ENCODE results near the gene TMEM38A.
"Not testable (repeated sequence)": the region's sequence is repeated elsewhere in the genome, so short reads cannot be mapped to it uniquely, and the experiment has no call there.

The TMEM38A gene

GRCh38 chr19:16679811-16680210 is 18.9 kb downstream of the TMEM38A start:
- no peak for DNase-seq

- no peak for DNase-seq
Measured at GRCh38 chr19:16682539-16682938, 21.6 kb downstream of the TMEM38A start.

GRCh38 chr19:16684216-16684615 is 23.3 kb downstream of the TMEM38A start:
- no peak for DNase-seq

GRCh38 chr19:16688084-16688483 is 27.1 kb downstream of the TMEM38A start:
- no peak for DNase-seq

GRCh38 chr19:16698914-16699313 is 38.0 kb downstream of the TMEM38A start:
- DNase-seq: no peak

GRCh38 chr19:16702123-16702522 is 41.2 kb downstream of the TMEM38A start:
- no peak for DNase-seq

GRCh38 chr19:16703677-16704076 is 42.7 kb downstream of the TMEM38A start:
- DNase-seq: no peak

GRCh38 chr19:16710870-16711269 is 49.9 kb downstream of the TMEM38A start:
- not testable (repeated sequence) for DNase-seq

GRCh38 chr19:16712295-16712694 is 51.4 kb downstream of the TMEM38A start:
- not testable (repeated sequence) for DNase-seq

- DNase-seq: peak; percentile 58
Measured at GRCh38 chr19:16714702-16715287, 53.9 kb downstream of the TMEM38A start.

- DNase-seq: no peak
Measured at GRCh38 chr19:16715611-16716010, 54.7 kb downstream of the TMEM38A start.

- no peak for DNase-seq
Measured at GRCh38 chr19:16721051-16721450, 60.1 kb downstream of the TMEM38A start.

- no peak for DNase-seq
Measured at GRCh38 chr19:16722591-16722990, 61.7 kb downstream of the TMEM38A start.

- DNase-seq: no peak
Measured at GRCh38 chr19:16726916-16727315, 66.0 kb downstream of the TMEM38A start.

GRCh38 chr19:16735650-16736266 is 74.8 kb downstream of the TMEM38A start:
- DNase-seq: not testable (repeated sequence)

- no peak for DNase-seq
Measured at GRCh38 chr19:16736709-16737108, 75.8 kb downstream of the TMEM38A start.

- no peak for DNase-seq
Measured at GRCh38 chr19:16737911-16738310, 77.0 kb downstream of the TMEM38A start.

- DNase-seq: no peak
Measured at GRCh38 chr19:16739546-16739945, 78.6 kb downstream of the TMEM38A start.

Data from stimulated activated CD4-positive, alpha-beta T cell treated with anti-CD3 and anti-CD28 coated beads, Interleukin-15, amount 100 ng/mL, for 24 hours (primary cell).